ENCODE results near the gene SPTBN1. TPM values are rescaled to one million over a fixed set of nuclear protein-coding genes. Genes with fewer than 3 reads are reported as not detected.

Gene SPTBN1
- total and polyA plus RNA-seq, 8 donors: 28.7 to 475 (median 193) TPM

GRCh38 chr2:54417577-54417976, 38.5 kb upstream of the SPTBN1 start:
- H3K27ac ChIP-seq: peak overlapping the region in 1 of 5 donors; percentile 11
- H3K4me3 ChIP-seq: no peak overlapping the region
- TF ChIP-seq POLR2AphosphoS5 (IDR thresholded peaks at IDR 0.05) (no peak), CTCF (IDR thresholded peaks at IDR 0.05) (no peak), POLR2A (IDR thresholded peaks at IDR 0.05) (no peak), EP300 (IDR thresholded peaks at IDR 0.05) (no peak)
- intact Hi-C loops (cut with DNase I; ENCODE audit: low total_unique reads): no loop called here
- H3K9me3 ChIP-seq: peaks cover 0 to 5% (median 0%) of the 10 kb centered on the region in 4 donors
- 58 to 72% (median 64%) methylated on average over 2 of the region's 2 CpGs for WGBS, 5 donors
- DNase-seq: no peak
- no peaks in the 10 kb centered on the region for H3K27me3 ChIP-seq
- peaks cover 0 to 7% (median 3%) of the 10 kb centered on the region in 4 donors for H3K4me1 ChIP-seq
- H3K36me3 ChIP-seq: no peaks in the 10 kb centered on the region

- H3K36me3 ChIP-seq: no peaks in the 10 kb centered on the region
- peaks cover 0 to 7% (median 3%) of the 10 kb centered on the region in 4 donors for H3K4me1 ChIP-seq
- 70 to 78% (median 76%) methylated on average over 4 of the region's 4 CpGs for WGBS, 5 donors
- H3K27ac ChIP-seq: peak overlapping the region in 4 of 5 donors; percentile 9 to 55 (median 34)
- no peak for TF ChIP-seq POLR2A (IDR thresholded peaks at IDR 0.05)
- H3K27me3 ChIP-seq: no peaks in the 10 kb centered on the region
- no peak overlapping the region for H3K4me3 ChIP-seq
- no peak for DNase-seq
- H3K9me3 ChIP-seq: peaks cover 0 to 5% (median 0%) of the 10 kb centered on the region in 4 donors
- intact Hi-C loops (cut with DNase I; ENCODE audit: low total_unique reads): no loop called here
Observed at GRCh38 chr2:54419388-54419787, 36.7 kb upstream of the SPTBN1 start.

- TF ChIP-seq CTCF (IDR thresholded peaks at IDR 0.05) (no peak), POLR2A (IDR thresholded peaks at IDR 0.05) (no peak), POLR2AphosphoS5 (IDR thresholded peaks at IDR 0.05) (no peak), EP300 (IDR thresholded peaks at IDR 0.05) (no peak)
- H3K4me1 ChIP-seq: peaks cover 0 to 7% (median 3%) of the 10 kb centered on the region in 4 donors
- intact Hi-C loops (cut with DNase I; ENCODE audit: low total_unique reads): no loop called here
- H3K27me3 ChIP-seq: no peaks in the 10 kb centered on the region
- H3K9me3 ChIP-seq: peaks cover 0 to 5% (median 0%) of the 10 kb centered on the region in 4 donors
- peak overlapping the region in 3 of 5 donors; percentile 18 to 55 (median 50) for H3K27ac ChIP-seq
- no peaks in the 10 kb centered on the region for H3K36me3 ChIP-seq
- H3K4me3 ChIP-seq: no peak overlapping the region
- DNase-seq: no peak
- WGBS, 5 donors: 63 to 82% (median 78%) methylated on average over 9 of the region's 9 CpGs
Observed at GRCh38 chr2:54419855-54420523, 36.1 kb upstream of the SPTBN1 start.

- peaks cover 0 to 7% (median 3%) of the 10 kb centered on the region in 4 donors for H3K4me1 ChIP-seq
- 58 to 74% (median 62%) methylated on average over 2 of the region's 2 CpGs for WGBS, 5 donors
Observed at GRCh38 chr2:54420524-54421172, 35.5 kb upstream of the SPTBN1 start.

GRCh38 chr2:54422072-54422581, 34.0 kb upstream of the SPTBN1 start:
- WGBS, 5 donors: 77 to 86% (median 83%) methylated on average over 10 of the region's 10 CpGs
- Histone ChIP-seq H3K4me1 (peaks cover 0 to 7% (median 0%) of the 10 kb centered on the region in 4 donors), H3K36me3 (no peaks in the 10 kb centered on the region), H3K27ac (no peak overlapping the region), H3K27me3 (no peaks in the 10 kb centered on the region), H3K9me3 (peaks cover 0 to 5% (median 0%) of the 10 kb centered on the region in 4 donors), H3K4me3 (no peak overlapping the region)
- no peak for TF ChIP-seq POLR2AphosphoS5 (IDR thresholded peaks at IDR 0.05)
- intact Hi-C loops (cut with DNase I; ENCODE audit: low total_unique reads): no loop called here
- no peak for DNase-seq

More at GRCh38 chr2:54420524-54421172, 35.5 kb upstream of the SPTBN1 start:
- Histone ChIP-seq H3K27me3 (no peaks in the 10 kb centered on the region), H3K27ac (no peak overlapping the region), H3K36me3 (no peaks in the 10 kb centered on the region), H3K4me3 (no peak overlapping the region), H3K9me3 (peaks cover 0 to 5% (median 0%) of the 10 kb centered on the region in 4 donors)
- DNase-seq: no peak
- no peak for TF ChIP-seq EP300 (IDR thresholded peaks at IDR 0.05)
- intact Hi-C loops (cut with DNase I; ENCODE audit: low total_unique reads): no loop called here

Data from stomach (tissue), 9 donors.